CD14-positive monocyte (primary cell): ENCODE data around the gene STOML2. TPM values are rescaled to one million over a fixed set of nuclear protein-coding genes. Genes with fewer than 3 reads are reported as not detected.
A peak's percentile ranks its signal among the peaks of the same experiment; 100 is the strongest.

Experiments
- DNase-seq, 3 donors: peaks; one replicate each; pipeline ENCODE4 v3.0.0-alpha.2; 2011 to 2022
- H2AFZ ChIP-seq: 2 replicates; pipeline ENCODE4 v1.6.0; 2012; ENCODE audit warnings: mild to moderate bottlenecking, low read depth, low read length, inconsistent platforms; ENCODE audit not compliant: insufficient read depth, poor library complexity, severe bottlenecking
- H3K27ac ChIP-seq, 2 donors: 1 replicate in 1 of 2; 2 replicates in 1 of 2; pipeline ENCODE4 v1.5.1; 2012 to 2013; ENCODE audit warnings: low read length in 2 of 2, control low read depth in 1 of 2, inconsistent platforms in 1 of 2, low read depth in 1 of 2, mild to moderate bottlenecking in 1 of 2
- H3K27me3 ChIP-seq, 2 donors: one replicate each; pipeline versions ENCODE4 v1.6.0 to v1.6.1; 2011 to 2013; ENCODE audit warnings: low read length in 2 of 2; ENCODE audit not compliant: control insufficient read depth in 2 of 2, insufficient read depth in 2 of 2
- H3K36me3 ChIP-seq, 2 donors: replicated peaks in 1 of 2; 1 replicate in 1 of 2; 2 replicates in 1 of 2; pipeline versions ENCODE4 v1.5.1 to v1.6.1; 2012 to 2013; ENCODE audit warnings: low read length in 2 of 2, control low read depth in 1 of 2, inconsistent platforms in 1 of 2, mild to moderate bottlenecking in 1 of 2; ENCODE audit not compliant: insufficient read depth in 2 of 2, control insufficient read depth in 1 of 2
- H3K4me1 ChIP-seq, 2 donors: 1 replicate in 1 of 2; 2 replicates in 1 of 2; pipeline versions ENCODE4 v1.5.1 to v1.6.1; 2012 to 2013; ENCODE audit warnings: low read length in 2 of 2, control low read depth in 1 of 2, inconsistent platforms in 1 of 2, mild to moderate bottlenecking in 1 of 2, moderate library complexity in 1 of 2; ENCODE audit not compliant: insufficient read depth in 2 of 2, control insufficient read depth in 1 of 2
- H3K4me2 ChIP-seq: replicated peaks from 2 replicates; pipeline ENCODE3; 2012; ENCODE audit warnings: low read length, moderate library complexity, mild to moderate bottlenecking; ENCODE audit not compliant: poor library complexity, severe bottlenecking; ENCODE audit errors: extremely low read depth
- H3K4me3 ChIP-seq, 3 experiments: fragments of 200-600 bp in 1 of 3; sonication (generic) in 1 of 3; replicated peaks in 1 of 3; 1 replicate in 2 of 3; 2 replicates in 1 of 3; pipeline ENCODE4 v1.5.1; 2011 to 2013; ENCODE audit warnings: low read length in 3 of 3, mild to moderate bottlenecking in 3 of 3, control low read depth in 2 of 3, low read depth in 2 of 3, inconsistent platforms in 1 of 3, moderate library complexity in 1 of 3
- H3K79me2 ChIP-seq: 2 replicates; pipeline ENCODE4 v1.6.0; 2012; ENCODE audit warnings: mild to moderate bottlenecking, control low read depth, inconsistent platforms, low read length, moderate library complexity; ENCODE audit not compliant: insufficient read depth
- H3K9ac ChIP-seq: 2 replicates; pipeline ENCODE4 v1.6.0; 2017; ENCODE audit warnings: low read length, mild to moderate bottlenecking; ENCODE audit not compliant: insufficient read depth, poor library complexity, severe bottlenecking
- H3K9me3 ChIP-seq, 2 donors: replicated peaks in 1 of 2; 1 replicate in 1 of 2; 2 replicates in 1 of 2; pipeline versions ENCODE4 v1.5.1 to v1.6.1; 2012 to 2013; ENCODE audit warnings: low read length in 2 of 2, control low read depth in 1 of 2; ENCODE audit not compliant: control insufficient read depth in 1 of 2, insufficient read depth in 1 of 2
- H4K20me1 ChIP-seq: 2 replicates; pipeline ENCODE4 v1.6.0; 2012; ENCODE audit warnings: mild to moderate bottlenecking, low read length, control low read depth, moderate library complexity; ENCODE audit not compliant: insufficient read depth
- H3K27ac Mint-ChIP-seq, 7 donors: one replicate each; pipeline ENCODE4 v1.8.0; 2020; ENCODE audit warnings: mild to moderate bottlenecking in 7 of 7, mixed read lengths in 7 of 7, moderate library complexity in 6 of 7, inconsistent platforms in 2 of 7
- H3K27me3 Mint-ChIP-seq, 3 donors: one replicate each; pipeline ENCODE4 v1.8.0; 2021 to 2022; ENCODE audit warnings: low read depth in 3 of 3, mild to moderate bottlenecking in 3 of 3, mixed read lengths in 3 of 3, moderate library complexity in 3 of 3, inconsistent platforms in 1 of 3
- H3K36me3 Mint-ChIP-seq, 2 donors: one replicate each; pipeline ENCODE4 v1.8.0; 2020; ENCODE audit warnings: mixed read lengths in 2 of 2, inconsistent platforms in 1 of 2, mild to moderate bottlenecking in 1 of 2
- H3K4me1 Mint-ChIP-seq: one replicate; pipeline ENCODE4 v1.8.0; 2020; ENCODE audit warnings: mild to moderate bottlenecking, mixed read lengths
- H3K4me3 Mint-ChIP-seq, 2 donors: one replicate each; pipeline ENCODE4 v1.8.0; 2020; ENCODE audit warnings: mild to moderate bottlenecking in 2 of 2, mixed read lengths in 2 of 2, moderate library complexity in 1 of 2
- H3K9me3 Mint-ChIP-seq, 7 donors: one replicate each; pipeline ENCODE4 v1.8.0; 2020 to 2022; ENCODE audit warnings: mixed read lengths in 7 of 7, mild to moderate bottlenecking in 6 of 7, moderate library complexity in 6 of 7, inconsistent platforms in 2 of 7
- CTCF ChIP-seq: fragments of 200-600 bp; IDR thresholded peaks from one replicate; pipeline ENCODE4 v1.8.0; 2022; ENCODE audit warnings: antibody characterized with exemption, mild to moderate bottlenecking
- WGBS: methylation state at CpG from one replicate; pipeline ENCODE4 v1.1.5; 2013; ENCODE audit warnings: missing lambda C conversion rate; ENCODE audit not compliant: insufficient coverage; 5-methylcytosine and 5-hydroxymethylcytosine counted together
- intact Hi-C, 2 donors: fragments of 100-400 bp; cut with micrococcal nuclease; formaldehyde crosslinking; loops; one replicate each; pipeline versions ENCODE4 v1.15.0 to v1.15.1; 2023
- polyA plus RNA-seq, 3 donors: library from polyadenylated mRNA; depleted of rRNA in 1 of 3; unstranded in 2 of 3; stranded (reverse) in 1 of 3; fragments of 300-500 nt in 2 of 3; fragments of >200 nt in 1 of 3; fragmentation: Illumina TruSeq in 2 of 3; gene quantifications; 1 replicate in 2 of 3; 2 replicates in 1 of 3; pipeline ENCODE4 v1.2.3, GENCODE V29; 2012 to 2021

STOML2 gene
- polyA plus RNA-seq, 3 donors: 45.5 to 62.0 (median 50.3) TPM

GRCh38 chr9:35116539-35116897 lies 13.6 kb upstream of the STOML2 start:
- Histone ChIP-seq H3K9me3 (no peaks in the 10 kb centered on the region), H3K4me2 (peak overlapping the region; percentile 89), H3K4me1 (peaks cover 39 to 49% of the 10 kb centered on the region in 2 donors), H3K27ac (peak overlapping the region; percentile 95 to 98), H3K27me3 (no peaks in the 10 kb centered on the region), H2AFZ (peak overlapping the region; percentile 81), H3K9ac (peak overlapping the region; percentile 89), H3K4me3 (peak overlapping the region; percentile 52 to 91 (median 72)), H4K20me1 (peaks cover 25% of the 10 kb centered on the region), H3K36me3 (no peaks in the 10 kb centered on the region), H3K79me2 (peaks cover 38% of the 10 kb centered on the region)
- H3K27ac Mint-ChIP-seq: peak overlapping the region; percentile 99 to 100 (median 99)
- peaks cover 0 to 3% (median 0%) of the 10 kb centered on the region in 7 donors for H3K9me3 Mint-ChIP-seq
- intact Hi-C loops: loop anchor here (5.0 to 10.0 kb wide), 6 partner anchors 46 to 452 kb away; partner anchors contain the start of genes CCL27 (in 1 of the 2) and UNC13B (in 1 of the 2)
- no peak for TF ChIP-seq CTCF
- peak overlapping the region; percentile 97 to 99 for H3K4me3 Mint-ChIP-seq
- no peak for DNase-seq
- H3K4me1 Mint-ChIP-seq: peaks cover 46% of the 10 kb centered on the region
- H3K27me3 Mint-ChIP-seq: peaks cover 0 to 7% (median 3%) of the 10 kb centered on the region in 3 donors
- H3K36me3 Mint-ChIP-seq: peaks cover 7 to 12% of the 10 kb centered on the region in 2 donors
- WGBS: under 1% methylated on average over 12 of the region's 12 CpGs

GRCh38 chr9:35115680-35116538 lies 13.0 kb upstream of the STOML2 start, which contains the start of gene ATOSB:
ATOSB (minus strand) TSS chr9:35115862; CDS start chr9:35108274, 7,588 bp downstream.
- peak within 1 kb of the TSS; percentile 81 for H2AFZ ChIP-seq
- H3K4me3 ChIP-seq: peak within 1 kb of the TSS; percentile 52 to 91 (median 72)
- peaks cover 42 to 52% of the 10 kb centered on the region in 2 donors for H3K4me1 ChIP-seq
- peaks cover 0 to 3% (median 0%) of the 10 kb centered on the region in 7 donors for H3K9me3 Mint-ChIP-seq
- WGBS: 0% methylated on average over 37 of the region's 54 CpGs
- no peaks in the 10 kb centered on the region for H3K36me3 ChIP-seq
- peak within 1 kb of the TSS; percentile 89 for H3K4me2 ChIP-seq
- no peaks in the 10 kb centered on the region for H3K9me3 ChIP-seq
- peaks cover 50% of the 10 kb centered on the region for H3K4me1 Mint-ChIP-seq
- DNase-seq: peak; percentile 94 to 98 (median 96)
- H3K36me3 Mint-ChIP-seq: peaks cover 7 to 12% of the 10 kb centered on the region in 2 donors
- peaks cover 0 to 7% (median 0%) of the 10 kb centered on the region in 3 donors for H3K27me3 Mint-ChIP-seq
- H3K27ac ChIP-seq: peak within 1 kb of the TSS; percentile 95 to 98
- peaks cover 43% of the 10 kb centered on the region for H3K79me2 ChIP-seq
- H3K27ac Mint-ChIP-seq: peak within 1 kb of the TSS; percentile 99 to 100 (median 99)
- peak within 1 kb of the TSS; percentile 97 to 99 for H3K4me3 Mint-ChIP-seq
- no peaks in the 10 kb centered on the region for H3K27me3 ChIP-seq
- H4K20me1 ChIP-seq: peaks cover 30% of the 10 kb centered on the region
- TF ChIP-seq CTCF: no peak
- H3K9ac ChIP-seq: peak within 1 kb of the TSS; percentile 89
- intact Hi-C loops: loop anchor here (2.0 to 10.0 kb wide), 7 partner anchors 46 to 451 kb away; partner anchors contain the start of genes CCL27 (in 1 of the 2), DNAJB5 (in 1 of the 2) and UNC13B (in 1 of the 2)
